Mesothelial cell of epicardium (in vitro differentiated cells): Measurements from ENCODE around the gene EDC3. TPM values are rescaled to one million over a fixed set of nuclear protein-coding genes. Genes with fewer than 3 reads are reported as not detected.

ENCODE experiments used
- DNase-seq, 2 experiments: peaks; one replicate each; pipeline ENCODE4 v3.0.0; 2021; ENCODE audit warnings: low spot score in 2 of 2; ENCODE audit not compliant: unreplicated experiment in 2 of 2
- H3K27ac Mint-ChIP-seq: 2 replicates; pipeline ENCODE4 v1.8.0; 2021; ENCODE audit warnings: mixed read lengths
- H3K27me3 Mint-ChIP-seq: 2 replicates; pipeline ENCODE4 v1.8.0; 2021; ENCODE audit warnings: low read depth, mixed read lengths
- H3K36me3 Mint-ChIP-seq: 2 replicates; pipeline ENCODE4 v1.8.0; 2021; ENCODE audit warnings: mixed read lengths
- H3K4me1 Mint-ChIP-seq: 2 replicates; pipeline ENCODE4 v1.8.0; 2021; ENCODE audit warnings: mixed read lengths
- H3K4me3 Mint-ChIP-seq: 2 replicates; pipeline ENCODE4 v1.8.0; 2021; ENCODE audit warnings: mild to moderate bottlenecking, moderate library complexity, mixed read lengths
- H3K9me3 Mint-ChIP-seq: 2 replicates; pipeline ENCODE4 v1.8.0; 2021; ENCODE audit warnings: mixed read lengths
- CTCF ChIP-seq: fragments of 200-600 bp; sonication (generic); IDR thresholded peaks from one replicate; pipeline ENCODE4 v1.5.0; 2021; ENCODE audit warnings: antibody characterized with exemption; ENCODE audit not compliant: unreplicated experiment
- total RNA-seq: library from RNA; stranded (reverse); gene quantifications from 3 replicates; pipeline ENCODE4 v1.2.1, GENCODE V29; 2021

EDC3 gene
- total RNA-seq, 1 donor from 2014 or later: 69.5 TPM

- peak; percentile 95 to 97 for DNase-seq
- no peak for TF ChIP-seq CTCF
- Mint-ChIP-seq H3K4me1 (peaks cover 18% of the 10 kb centered on the region), H3K4me3 (peak within 1 kb of the TSS; percentile 90), H3K36me3 (no peaks in the 10 kb centered on the region), H3K9me3 (no peaks in the 10 kb centered on the region), H3K27me3 (no peaks in the 10 kb centered on the region), H3K27ac (peak within 1 kb of the TSS; percentile 97)
Observed at GRCh38 chr15:74615508-74616365, 80.1 kb downstream of the EDC3 start, which contains the start of gene CLK3. TSS of gene CLK3 (plus strand) at chr15:74615836. CDS start at chr15:74619197, 3,361 bp downstream.

GRCh38 chr15:74614744-74615507 lies 80.9 kb downstream of the EDC3 start:
- H3K36me3 Mint-ChIP-seq: no peaks in the 10 kb centered on the region
- H3K27ac Mint-ChIP-seq: peak overlapping the region; percentile 97
- no peaks in the 10 kb centered on the region for H3K27me3 Mint-ChIP-seq
- H3K9me3 Mint-ChIP-seq: no peaks in the 10 kb centered on the region
- DNase-seq: peak; percentile 70 to 85
- H3K4me3 Mint-ChIP-seq: peak overlapping the region; percentile 90
- TF ChIP-seq CTCF: no peak
- H3K4me1 Mint-ChIP-seq: peaks cover 18% of the 10 kb centered on the region

GRCh38 chr15:74613953-74614743 lies 81.7 kb downstream of the EDC3 start:
- Mint-ChIP-seq H3K36me3 (no peaks in the 10 kb centered on the region), H3K27me3 (no peaks in the 10 kb centered on the region), H3K4me3 (peak overlapping the region; percentile 90), H3K9me3 (no peaks in the 10 kb centered on the region), H3K27ac (peak overlapping the region; percentile 78), H3K4me1 (peaks cover 18% of the 10 kb centered on the region)
- no peak for DNase-seq
- no peak for TF ChIP-seq CTCF

GRCh38 chr15:74613089-74613952 lies 82.5 kb downstream of the EDC3 start:
- DNase-seq: no peak
- Mint-ChIP-seq H3K9me3 (no peaks in the 10 kb centered on the region), H3K27me3 (no peaks in the 10 kb centered on the region), H3K4me3 (peak overlapping the region; percentile 90), H3K27ac (peak overlapping the region; percentile 59), H3K36me3 (no peaks in the 10 kb centered on the region), H3K4me1 (peaks cover 18% of the 10 kb centered on the region)
- no peak for TF ChIP-seq CTCF
